HUES6 (cell line): ENCODE data around the gene MARK2.
"Not testable (repeated sequence)": the region's sequence is repeated elsewhere in the genome, so short reads cannot be mapped to it uniquely, and the experiment has no call there.

Experiments
- H3K27ac ChIP-seq: 2 replicates; pipeline ENCODE4 v1.7.0; 2013; ENCODE audit warnings: low read depth, mild to moderate bottlenecking, low read length, inconsistent platforms
- H3K27me3 ChIP-seq: 2 replicates; pipeline ENCODE4 v1.6.1; 2013; ENCODE audit warnings: low read length; ENCODE audit not compliant: control insufficient read depth, insufficient read depth
- H3K36me3 ChIP-seq: 2 replicates; pipeline ENCODE4 v1.6.1; 2013; ENCODE audit warnings: low read length; ENCODE audit not compliant: control insufficient read depth, insufficient read depth
- H3K4me1 ChIP-seq: 2 replicates; pipeline ENCODE4 v1.6.1; 2013; ENCODE audit warnings: low read length; ENCODE audit not compliant: control insufficient read depth, insufficient read depth
- H3K4me3 ChIP-seq: 2 replicates; pipeline ENCODE4 v1.5.1; 2013; ENCODE audit warnings: low read depth, low read length
- H3K9ac ChIP-seq: one replicate; pipeline ENCODE4 v1.6.1; 2013; ENCODE audit warnings: mild to moderate bottlenecking, low read length
- H3K9me3 ChIP-seq: 2 replicates; pipeline ENCODE4 v1.6.1; 2013; ENCODE audit warnings: low read depth, low read length; ENCODE audit not compliant: control insufficient read depth, insufficient read depth

Gene MARK2

DNA sequence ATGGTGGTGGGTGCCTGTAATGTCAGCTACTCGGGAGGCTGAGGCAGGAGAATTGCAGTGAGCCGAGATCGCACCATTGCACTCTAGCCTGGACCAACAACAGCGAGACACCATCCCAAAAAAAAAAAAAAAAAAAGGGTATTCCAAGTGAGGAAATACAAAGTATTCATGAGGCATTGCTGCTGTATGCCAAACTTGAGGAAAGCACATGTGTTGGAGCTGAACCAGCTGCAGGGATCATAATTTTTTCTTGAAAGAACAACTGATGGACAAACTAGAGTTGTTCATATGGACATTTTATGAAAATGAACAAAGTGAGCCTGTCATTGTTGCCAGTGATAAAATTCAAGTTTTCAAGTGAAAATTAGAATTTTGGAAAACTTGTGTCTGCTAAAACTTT lies 15.8 kb downstream of the MARK2 start:
- Histone ChIP-seq H3K27me3 (no peaks in the 10 kb centered on the region), H3K4me3 (no peak overlapping the region), H3K27ac (no peak overlapping the region), H3K9me3 (no peaks in the 10 kb centered on the region), H3K9ac (no peak overlapping the region), H3K36me3 (peaks cover 13% of the 10 kb centered on the region), H3K4me1 (0 out of 2 replicates have a peak, but pooled peaks cover 5% of the 10 kb centered on the region)

DNA sequence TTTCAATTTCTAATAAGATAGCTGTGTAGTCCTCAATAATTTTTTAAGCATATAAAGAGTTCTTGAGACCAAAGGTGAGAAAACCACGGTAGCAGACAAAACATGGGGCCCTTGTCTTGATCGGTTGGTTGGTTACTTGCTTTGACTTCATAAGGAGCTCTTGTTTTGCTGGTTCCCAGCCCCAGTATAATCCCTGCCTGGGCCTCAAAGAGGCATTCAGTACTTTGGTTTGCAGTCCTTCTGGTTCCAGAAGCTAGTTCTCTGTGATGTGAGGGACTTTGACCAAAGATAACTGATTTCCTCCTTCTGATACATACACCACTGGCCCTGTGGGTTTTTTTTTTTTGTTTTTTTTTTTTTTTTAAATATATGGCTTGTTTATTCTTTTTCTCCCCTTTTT lies 17.1 kb downstream of the MARK2 start:
- no peaks in the 10 kb centered on the region for H3K27me3 ChIP-seq
- no peak overlapping the region for H3K4me3 ChIP-seq
- no peak overlapping the region for H3K27ac ChIP-seq
- no peaks in the 10 kb centered on the region for H3K9me3 ChIP-seq
- peaks cover 13% of the 10 kb centered on the region for H3K36me3 ChIP-seq
- H3K9ac ChIP-seq: no peak overlapping the region
- 0 out of 2 replicates have a peak, but pooled peaks cover 2% of the 10 kb centered on the region for H3K4me1 ChIP-seq

GRCh38 chr11:63858628-63859550 lies 20.0 kb downstream of the MARK2 start:
- Histone ChIP-seq H3K9ac (no peak overlapping the region), H3K27ac (no peak overlapping the region), H3K36me3 (peaks cover 8% of the 10 kb centered on the region), H3K4me1 (peaks cover 4% of the 10 kb centered on the region; the same call in 1 of the 2 replicates), H3K27me3 (no peaks in the 10 kb centered on the region), H3K4me3 (no peak overlapping the region), H3K9me3 (no peaks in the 10 kb centered on the region)

- Histone ChIP-seq H3K36me3 (no peaks in the 10 kb centered on the region), H3K27ac (no peak overlapping the region), H3K9ac (no peak overlapping the region)
Observed at GRCh38 chr11:63862923-63863322, 24.0 kb downstream of the MARK2 start.

GRCh38 chr11:63863620-63864019 lies 24.7 kb downstream of the MARK2 start:
- not testable (repeated sequence) for H3K27me3 ChIP-seq, H3K9me3 ChIP-seq, H3K4me3 ChIP-seq, H3K36me3 ChIP-seq, H3K27ac ChIP-seq, H3K9ac ChIP-seq
- peaks cover 23% of the 10 kb centered on the region for H3K4me1 ChIP-seq

More at GRCh38 chr11:63862923-63863322, 24.0 kb downstream of the MARK2 start:
- Histone ChIP-seq H3K9me3 (no peaks in the 10 kb centered on the region), H3K27me3 (no peaks in the 10 kb centered on the region), H3K4me3 (no peak overlapping the region), H3K4me1 (peaks cover 18% of the 10 kb centered on the region)

GRCh38 chr11:63866211-63866610 lies 27.3 kb downstream of the MARK2 start:
- Histone ChIP-seq H3K27me3 (no peaks in the 10 kb centered on the region), H3K4me1 (peaks cover 37% of the 10 kb centered on the region), H3K9ac (no peak overlapping the region), H3K27ac (no peak overlapping the region), H3K36me3 (no peaks in the 10 kb centered on the region), H3K9me3 (no peaks in the 10 kb centered on the region), H3K4me3 (no peak overlapping the region)

DNA sequence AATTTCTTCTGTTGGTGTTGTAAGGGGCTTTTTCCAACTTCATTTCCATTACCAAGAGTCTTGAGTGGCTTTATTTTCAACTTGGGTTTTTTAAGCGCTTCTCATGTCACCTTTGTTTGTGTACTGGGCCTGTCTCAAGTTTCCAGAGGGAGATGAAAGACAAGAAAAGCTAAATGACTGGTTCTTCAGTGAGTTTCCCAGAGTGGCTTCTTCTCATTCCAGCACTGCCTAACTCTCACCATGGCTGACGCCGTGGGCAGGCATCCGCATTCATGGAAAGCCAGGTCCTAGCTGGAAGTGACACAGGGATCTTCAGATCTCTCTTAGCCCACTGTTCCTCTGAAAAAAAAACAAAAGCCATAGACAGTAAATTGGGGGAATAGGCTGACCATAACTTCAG lies 28.6 kb downstream of the MARK2 start:
- H3K4me3 ChIP-seq: no peak overlapping the region
- H3K4me1 ChIP-seq: peaks cover 46% of the 10 kb centered on the region
- H3K27me3 ChIP-seq: no peaks in the 10 kb centered on the region
- H3K36me3 ChIP-seq: no peaks in the 10 kb centered on the region
- no peak overlapping the region for H3K27ac ChIP-seq
- H3K9ac ChIP-seq: no peak overlapping the region
- no peaks in the 10 kb centered on the region for H3K9me3 ChIP-seq

DNA sequence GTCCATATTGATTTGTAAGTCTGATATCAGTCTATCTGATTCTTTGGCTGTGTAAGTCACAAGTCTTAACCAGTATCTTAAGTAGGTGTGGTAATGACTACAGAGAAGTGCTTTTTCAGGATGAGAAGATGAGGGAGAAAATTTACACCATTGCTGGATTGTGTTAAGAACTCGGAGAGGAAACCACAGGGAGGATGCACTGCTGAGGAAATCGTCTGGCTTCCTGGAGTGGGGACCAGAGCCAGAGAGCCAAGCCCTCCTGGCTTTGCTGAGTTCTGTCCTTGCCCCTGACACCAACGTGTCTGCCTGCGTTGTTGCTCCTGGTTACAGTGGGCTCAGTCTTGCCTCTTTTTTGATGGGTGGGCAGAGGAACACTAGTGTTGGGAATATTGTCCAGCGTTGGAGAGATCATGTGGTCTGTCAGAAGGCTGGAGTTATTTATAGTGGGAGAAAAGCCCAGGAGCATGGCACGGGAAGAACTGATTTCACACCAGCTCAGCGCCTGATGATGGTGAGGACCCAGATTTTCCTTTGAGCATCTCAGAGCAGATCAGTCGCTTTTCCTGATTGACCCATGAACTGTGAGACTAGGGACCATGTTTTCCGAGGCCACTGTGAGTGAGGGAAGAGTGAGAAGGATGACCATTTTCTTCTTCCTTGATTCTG lies 29.6 kb downstream of the MARK2 start:
- Histone ChIP-seq H3K27me3 (no peaks in the 10 kb centered on the region), H3K4me1 (peaks cover 46% of the 10 kb centered on the region), H3K9ac (no peak overlapping the region), H3K36me3 (no peaks in the 10 kb centered on the region), H3K9me3 (no peaks in the 10 kb centered on the region), H3K27ac (no peak overlapping the region), H3K4me3 (no peak overlapping the region)

DNA sequence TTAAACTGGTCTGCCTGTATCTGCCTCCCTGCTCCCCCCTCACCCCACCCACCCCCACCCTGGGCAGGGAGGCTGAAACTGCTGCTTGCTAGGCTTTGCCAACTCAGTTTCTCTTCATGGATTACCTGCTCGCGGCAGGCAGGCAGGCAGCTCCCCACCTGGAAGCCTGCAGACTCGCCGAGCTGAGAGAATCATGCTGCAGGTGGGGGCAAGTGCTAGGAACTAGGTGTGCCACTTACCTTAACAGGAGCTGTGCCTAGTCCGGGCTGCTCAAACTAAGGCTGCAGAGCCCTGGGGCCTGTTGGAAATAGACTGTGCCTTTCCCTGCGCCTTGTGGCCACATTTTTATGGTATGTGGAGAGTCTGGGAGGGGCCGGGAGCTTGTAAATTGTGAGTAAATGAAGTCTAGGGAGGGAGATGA lies 30.3 kb downstream of the MARK2 start:
- no peak overlapping the region for H3K4me3 ChIP-seq
- H3K9me3 ChIP-seq: no peaks in the 10 kb centered on the region
- peaks cover 46% of the 10 kb centered on the region for H3K4me1 ChIP-seq
- no peak overlapping the region for H3K9ac ChIP-seq
- no peaks in the 10 kb centered on the region for H3K27me3 ChIP-seq
- no peak overlapping the region for H3K27ac ChIP-seq
- H3K36me3 ChIP-seq: no peaks in the 10 kb centered on the region

GRCh38 chr11:63869683-63870082 lies 30.8 kb downstream of the MARK2 start:
- Histone ChIP-seq H3K27ac (no peak overlapping the region), H3K4me3 (no peak overlapping the region), H3K4me1 (peaks cover 46% of the 10 kb centered on the region), H3K27me3 (no peaks in the 10 kb centered on the region), H3K36me3 (no peaks in the 10 kb centered on the region), H3K9me3 (no peaks in the 10 kb centered on the region), H3K9ac (no peak overlapping the region)
